A549 treated with AZD9567 at 1 μM for 4 hours (cell line): ENCODE data around the gene TUSC1. TPM values are rescaled to one million over a fixed set of nuclear protein-coding genes. Genes with fewer than 3 reads are reported as not detected.

Experiments used
- total RNA-seq: library from RNA; stranded (reverse); fragments of 200-300 nt; extraction: Qiagen RNA extraction; gene quantifications from 5 replicates; pipeline ENCODE4 v1.2.3, GENCODE V29; 2022; ENCODE audit not compliant: insufficient read depth

TUSC1 gene
- 4.2 to 6.7 TPM (median 5.9 TPM) in 5 replicates for total RNA-seq

DNA sequence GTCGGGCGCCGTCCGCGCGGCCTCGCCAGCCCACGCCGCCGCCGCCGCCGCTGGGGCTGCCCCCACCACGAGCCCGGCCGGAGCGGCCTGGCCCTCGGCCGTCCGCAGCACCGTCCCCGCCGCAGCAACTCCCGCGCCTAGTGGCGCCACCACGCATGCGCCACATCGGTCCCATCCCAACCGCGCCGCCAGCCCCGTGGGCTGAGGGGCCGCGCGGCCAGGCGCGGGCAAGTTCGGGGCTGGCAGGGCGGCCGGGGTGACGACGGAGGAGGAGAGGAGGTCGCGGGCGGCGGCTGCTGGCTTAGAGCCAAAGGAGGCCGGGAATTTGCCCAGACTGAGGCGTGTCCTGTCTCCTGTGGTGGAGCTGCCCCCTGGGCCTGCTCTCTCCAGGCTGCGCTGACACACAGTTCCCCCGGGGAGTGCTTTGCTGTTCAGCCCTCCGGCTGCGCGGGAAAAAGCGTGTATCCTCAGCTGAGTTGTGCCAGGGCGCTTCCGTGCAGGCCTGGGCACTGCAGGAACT lies at the start of gene TUSC1:
Gene TUSC1 (minus strand): TSS at position 298 of the 520 bp plus-strand sequence. CDS start 132 bp downstream, at position 166.

